GM10266 (cell line): ENCODE data around the gene KLF14.
"Not testable (repeated sequence)": the region's sequence is repeated elsewhere in the genome, so short reads cannot be mapped to it uniquely, and the experiment has no call there.

Experiments
- DNase-seq: peaks from one replicate; pipeline ENCODE4 v3.0.0; 2012; ENCODE audit errors: extremely low spot score
- TF ChIP-seq, protein P1 (sequence below): IDR thresholded peaks from 2 replicates; pipeline ENCODE4 v1.5.1; 2012; ENCODE audit warnings: mild to moderate bottlenecking, low read depth; ENCODE audit not compliant: control insufficient read depth, insufficient read depth; ENCODE audit errors: missing control alignments

Gene KLF14

DNA sequence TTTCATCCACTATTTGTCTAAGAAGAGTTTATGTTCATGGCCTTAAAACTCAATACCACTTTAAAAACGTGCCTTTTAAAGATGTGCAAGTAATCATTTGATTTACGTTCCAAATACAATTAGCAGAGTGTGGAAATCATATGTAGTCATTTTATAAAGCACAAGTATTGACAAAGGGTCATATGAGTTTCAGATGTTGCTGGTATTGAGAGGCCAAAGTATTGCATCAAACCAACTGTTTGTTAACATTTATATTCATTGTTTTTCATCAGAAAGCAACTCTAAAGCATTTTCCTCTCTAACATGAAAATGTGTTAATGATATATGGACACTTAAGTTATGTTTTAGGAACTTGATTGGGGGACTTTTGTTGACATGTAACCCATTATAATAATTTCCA, 36.2 kb downstream of the KLF14 start:
- TF ChIP-seq, protein P1, sequence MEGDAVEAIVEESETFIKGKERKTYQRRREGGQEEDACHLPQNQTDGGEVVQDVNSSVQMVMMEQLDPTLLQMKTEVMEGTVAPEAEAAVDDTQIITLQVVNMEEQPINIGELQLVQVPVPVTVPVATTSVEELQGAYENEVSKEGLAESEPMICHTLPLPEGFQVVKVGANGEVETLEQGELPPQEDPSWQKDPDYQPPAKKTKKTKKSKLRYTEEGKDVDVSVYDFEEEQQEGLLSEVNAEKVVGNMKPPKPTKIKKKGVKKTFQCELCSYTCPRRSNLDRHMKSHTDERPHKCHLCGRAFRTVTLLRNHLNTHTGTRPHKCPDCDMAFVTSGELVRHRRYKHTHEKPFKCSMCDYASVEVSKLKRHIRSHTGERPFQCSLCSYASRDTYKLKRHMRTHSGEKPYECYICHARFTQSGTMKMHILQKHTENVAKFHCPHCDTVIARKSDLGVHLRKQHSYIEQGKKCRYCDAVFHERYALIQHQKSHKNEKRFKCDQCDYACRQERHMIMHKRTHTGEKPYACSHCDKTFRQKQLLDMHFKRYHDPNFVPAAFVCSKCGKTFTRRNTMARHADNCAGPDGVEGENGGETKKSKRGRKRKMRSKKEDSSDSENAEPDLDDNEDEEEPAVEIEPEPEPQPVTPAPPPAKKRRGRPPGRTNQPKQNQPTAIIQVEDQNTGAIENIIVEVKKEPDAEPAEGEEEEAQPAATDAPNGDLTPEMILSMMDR: no peak
- DNase-seq: no peak

DNA sequence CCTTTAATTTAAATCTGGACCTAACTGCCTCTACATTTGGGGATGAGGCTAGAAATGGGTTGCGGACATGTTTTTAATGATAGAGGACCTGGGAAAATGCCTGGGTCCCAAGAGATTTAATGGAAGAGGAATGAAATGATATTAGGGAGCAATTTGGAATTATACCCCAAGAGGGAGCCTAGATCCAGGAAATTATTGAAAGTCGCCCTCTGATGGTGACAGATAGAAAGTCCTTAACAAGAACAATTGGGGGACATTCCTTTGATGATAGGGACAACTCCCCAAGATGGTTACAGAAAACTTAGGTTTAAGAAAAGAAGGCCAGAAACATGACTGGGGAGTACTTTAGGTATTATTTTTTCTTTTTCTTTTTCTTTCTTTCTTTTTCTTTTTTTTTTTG, 38.2 kb downstream of the KLF14 start:
- TF ChIP-seq, protein P1: peak; percentile 57
- peak; percentile 38 for DNase-seq

DNA sequence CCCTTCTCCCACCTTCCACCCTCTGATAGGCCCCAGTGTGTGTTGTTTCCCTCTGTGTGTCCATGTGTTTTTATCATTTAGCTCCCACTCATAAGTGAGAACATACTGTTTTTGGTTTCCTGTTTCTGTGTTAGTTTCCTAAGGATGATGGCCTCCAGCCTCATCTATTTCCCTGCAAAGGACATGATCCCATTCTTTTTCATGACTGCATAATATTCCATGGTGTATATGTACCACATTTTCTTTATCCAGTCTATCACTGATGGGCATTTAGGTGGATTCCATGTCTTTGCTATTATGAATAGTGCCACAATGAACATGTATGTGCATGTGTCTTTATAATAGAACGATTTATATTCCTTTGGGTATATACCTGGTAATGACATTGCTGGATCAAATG, 41.6 kb downstream of the KLF14 start:
- DNase-seq: not testable (repeated sequence)

DNA sequence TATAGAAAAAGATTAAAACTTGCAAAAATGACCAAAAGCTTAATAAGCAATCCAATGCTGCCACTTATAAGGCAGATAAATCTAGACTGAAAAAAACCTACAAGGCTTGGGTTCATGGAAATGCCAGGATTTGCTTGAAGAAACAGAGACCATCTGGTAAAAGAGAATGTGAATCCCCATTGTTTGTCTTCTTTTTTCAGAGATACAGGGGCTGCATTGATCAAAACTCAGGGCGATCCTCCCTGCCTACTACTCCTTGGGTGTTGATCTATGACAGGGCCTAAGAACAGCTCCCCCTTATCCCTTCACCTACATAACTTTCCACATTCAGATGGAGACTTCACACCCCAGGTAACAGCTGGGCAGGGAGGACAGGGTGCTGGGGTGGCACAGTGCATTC, 44.3 kb downstream of the KLF14 start:
- DNase-seq: no peak
- TF ChIP-seq, protein P1: no peak

DNA sequence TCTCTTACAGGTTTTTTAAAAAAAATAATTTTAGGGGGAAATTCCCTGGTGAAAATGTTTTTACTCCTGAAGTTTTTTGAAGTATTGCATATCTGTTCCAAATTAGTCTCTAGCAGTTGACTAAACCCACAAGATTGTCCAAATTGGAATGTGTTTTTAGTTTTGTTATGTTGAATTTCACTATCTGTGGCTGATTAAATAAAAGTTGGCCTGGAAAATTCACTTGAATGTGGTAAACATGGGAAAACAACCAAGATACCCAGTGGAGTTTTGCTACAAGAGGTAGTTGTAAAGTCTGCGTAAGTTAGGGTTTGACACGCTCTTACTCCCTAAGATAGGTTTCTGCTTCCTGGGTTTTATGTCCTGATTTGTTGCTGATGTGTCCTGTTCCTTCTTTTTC, 51.0 kb downstream of the KLF14 start:
- TF ChIP-seq, protein P1: no peak
- no peak for DNase-seq
